DMS153 treated with DMSO at 0.1 percent for 48 hours (cell line): Measurements from ENCODE around the gene CNTN6.

Source experiments
- DNase-seq: peaks from one replicate; lab custom pipeline; 2025; ENCODE audit not compliant: unreplicated experiment; lab: John Stamatoyannopoulos, UW

Gene CNTN6

GRCh38 chr3:1171320-1171719 is 78.5 kb downstream of the CNTN6 start:
- DNase-seq = no peak

- no peak for DNase-seq
Measured at GRCh38 chr3:1172644-1173043, 79.8 kb downstream of the CNTN6 start.

GRCh38 chr3:1179146-1179545 is 86.3 kb downstream of the CNTN6 start:
- DNase-seq = no peak

GRCh38 chr3:1183320-1184048 is 90.7 kb downstream of the CNTN6 start:
- DNase-seq = no peak

- no peak for DNase-seq
Measured at GRCh38 chr3:1190569-1190968, 97.7 kb downstream of the CNTN6 start.

- DNase-seq = no peak
Measured at GRCh38 chr3:1191026-1191425, 98.2 kb downstream of the CNTN6 start.

- DNase-seq = no peak
Measured at GRCh38 chr3:1195947-1196346, 103.1 kb downstream of the CNTN6 start.

- DNase-seq = no peak
Measured at GRCh38 chr3:1197051-1197450, 104.2 kb downstream of the CNTN6 start.

GRCh38 chr3:1200371-1200770 is 107.5 kb downstream of the CNTN6 start:
- no peak for DNase-seq

GRCh38 chr3:1207904-1208303 is 115.1 kb downstream of the CNTN6 start:
- no peak for DNase-seq

- no peak for DNase-seq
Measured at GRCh38 chr3:1214933-1215332, 122.1 kb downstream of the CNTN6 start.

GRCh38 chr3:1216856-1217255 is 124.0 kb downstream of the CNTN6 start:
- DNase-seq = no peak

GRCh38 chr3:1227111-1227510 is 134.3 kb downstream of the CNTN6 start:
- no peak for DNase-seq

- no peak for DNase-seq
Measured at GRCh38 chr3:1228289-1228688, 135.5 kb downstream of the CNTN6 start.

GRCh38 chr3:1230920-1231319 is 138.1 kb downstream of the CNTN6 start:
- DNase-seq = no peak

- peak; percentile 3 for DNase-seq
Measured at GRCh38 chr3:1232276-1232675, 139.5 kb downstream of the CNTN6 start.

GRCh38 chr3:1235526-1236120 is 142.8 kb downstream of the CNTN6 start:
- DNase-seq = no peak

GRCh38 chr3:1251282-1252060 is 158.6 kb downstream of the CNTN6 start:
- no peak for DNase-seq

- no peak for DNase-seq
Measured at GRCh38 chr3:1252061-1252430, 159.2 kb downstream of the CNTN6 start.

- no peak for DNase-seq
Measured at GRCh38 chr3:1262246-1262645, 169.4 kb downstream of the CNTN6 start.

- DNase-seq = no peak
Measured at GRCh38 chr3:1263121-1263520, 170.3 kb downstream of the CNTN6 start.

- no peak for DNase-seq
Measured at GRCh38 chr3:1269808-1270207, 177.0 kb downstream of the CNTN6 start.
